Rectal smooth muscle tissue (tissue), 1 donor: Measurements from ENCODE around the gene GALM.
A peak's percentile ranks its signal among the peaks of the same experiment; 100 is the strongest.
"Not testable (repeated sequence)": the region's sequence is repeated elsewhere in the genome, so short reads cannot be mapped to it uniquely, and the experiment has no call there.

Source experiments
- H3K27ac ChIP-seq: one replicate; pipeline ENCODE4 v1.7.0; 2013; ENCODE audit warnings: low read depth, low read length, inconsistent platforms
- H3K27me3 ChIP-seq: one replicate; pipeline ENCODE4 v1.7.0; 2013; ENCODE audit warnings: low read length; ENCODE audit not compliant: control insufficient read depth, insufficient read depth
- H3K36me3 ChIP-seq: one replicate; pipeline ENCODE4 v1.7.0; 2013; ENCODE audit warnings: low read length; ENCODE audit not compliant: control insufficient read depth, insufficient read depth
- H3K4me1 ChIP-seq: one replicate; pipeline ENCODE4 v1.7.0; 2013; ENCODE audit warnings: low read length; ENCODE audit not compliant: control insufficient read depth, insufficient read depth
- H3K4me3 ChIP-seq: one replicate; pipeline ENCODE4 v1.7.0; 2013; ENCODE audit warnings: low read length
- H3K9ac ChIP-seq: one replicate; pipeline ENCODE4 v1.7.0; 2013; ENCODE audit warnings: low read length

GALM gene

GRCh38 chr2:38751596-38752410 lies 85.9 kb downstream of the GALM start:
- peaks cover 19% of the 10 kb centered on the region for H3K36me3 ChIP-seq
- H3K4me3 ChIP-seq, result peak overlapping the region; percentile 89
- no peaks in the 10 kb centered on the region for H3K27me3 ChIP-seq
- H3K4me1 ChIP-seq, result peaks cover 24% of the 10 kb centered on the region
- H3K27ac ChIP-seq, result peak overlapping the region; percentile 99
- peak overlapping the region; percentile 69 for H3K9ac ChIP-seq

GRCh38 chr2:38754049-38754448 lies 88.1 kb downstream of the GALM start:
- Histone ChIP-seq H3K9ac (no peak overlapping the region), H3K4me1 (peaks cover 10% of the 10 kb centered on the region), H3K36me3 (peaks cover under 1% of the 10 kb centered on the region), H3K27ac (no peak overlapping the region), H3K27me3 (no peaks in the 10 kb centered on the region), H3K4me3 (no peak overlapping the region)

GRCh38 chr2:38754506-38754905 lies 88.6 kb downstream of the GALM start:
- Histone ChIP-seq H3K4me1 (peaks cover 7% of the 10 kb centered on the region), H3K27me3 (no peaks in the 10 kb centered on the region), H3K36me3 (no peaks in the 10 kb centered on the region), H3K4me3 (no peak overlapping the region), H3K27ac (no peak overlapping the region), H3K9ac (no peak overlapping the region)

- not testable (repeated sequence) for H3K36me3 ChIP-seq, H3K27me3 ChIP-seq, H3K9ac ChIP-seq, H3K4me1 ChIP-seq, H3K4me3 ChIP-seq, H3K27ac ChIP-seq
Observed at GRCh38 chr2:38755891-38756290, 90.0 kb downstream of the GALM start.

DNA sequence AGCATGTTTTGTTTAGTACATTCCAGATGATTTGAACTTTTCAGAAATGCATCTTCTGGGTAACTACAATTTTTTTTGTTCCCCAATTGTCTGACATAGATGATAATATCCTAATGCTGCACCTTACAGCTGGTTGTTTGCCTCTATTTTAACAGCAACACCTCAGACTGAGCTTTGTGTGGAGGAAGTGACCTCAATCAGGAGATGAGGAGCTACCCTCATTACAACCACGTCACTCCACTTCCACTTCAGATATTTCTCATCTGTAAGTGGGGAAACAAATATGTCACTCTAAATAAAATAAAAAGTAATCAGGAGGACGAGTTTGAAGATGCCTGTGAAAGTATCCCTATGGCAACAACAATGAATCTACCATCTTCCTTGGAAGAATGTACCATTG lies 97.3 kb downstream of the GALM start:
- Histone ChIP-seq H3K9ac (no peak overlapping the region), H3K27me3 (no peaks in the 10 kb centered on the region), H3K36me3 (no peaks in the 10 kb centered on the region), H3K27ac (no peak overlapping the region), H3K4me1 (no peaks in the 10 kb centered on the region), H3K4me3 (no peak overlapping the region)

DNA sequence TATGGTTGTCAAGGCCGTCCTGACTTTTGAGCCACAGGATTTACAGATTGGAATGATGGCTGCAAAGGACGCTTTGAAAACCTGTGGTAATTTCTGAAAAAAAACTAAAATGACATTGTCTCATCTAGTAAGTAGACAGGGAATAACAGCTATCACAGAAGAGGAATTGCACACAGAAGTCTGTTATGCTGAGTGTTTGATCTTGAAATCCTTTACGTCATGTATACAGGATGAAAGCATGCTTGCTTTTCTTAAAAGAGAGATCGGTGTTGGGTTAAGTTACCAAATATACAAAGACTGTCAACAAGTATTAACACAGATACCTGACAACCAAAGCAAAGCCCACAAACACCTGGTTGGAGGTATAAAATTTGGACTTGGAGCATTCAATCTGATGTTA lies 97.8 kb downstream of the GALM start:
- H3K27me3 ChIP-seq, result no peaks in the 10 kb centered on the region
- no peak overlapping the region for H3K4me3 ChIP-seq
- no peaks in the 10 kb centered on the region for H3K4me1 ChIP-seq
- H3K9ac ChIP-seq, result no peak overlapping the region
- no peak overlapping the region for H3K27ac ChIP-seq
- no peaks in the 10 kb centered on the region for H3K36me3 ChIP-seq

GRCh38 chr2:38765149-38765548 lies 99.2 kb downstream of the GALM start:
- Histone ChIP-seq H3K4me1 (no peaks in the 10 kb centered on the region), H3K9ac (no peak overlapping the region), H3K36me3 (no peaks in the 10 kb centered on the region), H3K4me3 (no peak overlapping the region), H3K27ac (no peak overlapping the region), H3K27me3 (no peaks in the 10 kb centered on the region)

GRCh38 chr2:38765551-38765950 lies 99.6 kb downstream of the GALM start:
- Histone ChIP-seq H3K4me3 (no peak overlapping the region), H3K27ac (no peak overlapping the region)

DNA sequence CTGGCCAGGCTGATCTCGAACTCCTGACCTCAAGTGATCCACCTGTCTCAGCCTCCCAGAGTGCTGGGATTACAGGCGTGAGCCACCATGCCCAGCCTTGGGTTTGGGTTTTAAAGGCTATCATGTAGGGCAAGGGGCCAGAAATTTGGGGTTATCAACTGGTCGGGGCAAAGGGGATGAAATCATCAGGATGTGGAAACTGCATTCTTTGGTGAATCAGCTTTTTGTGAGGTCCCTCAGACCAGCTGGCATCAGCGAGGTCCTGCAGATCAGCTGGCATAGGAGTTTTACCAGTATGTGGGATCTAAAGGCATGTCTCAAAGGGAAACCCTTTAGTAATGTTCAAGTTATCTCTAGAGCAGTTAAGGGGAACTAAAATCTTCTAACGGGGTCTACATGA lies 105.7 kb downstream of the GALM start:
- Histone ChIP-seq H3K27me3 (no peaks in the 10 kb centered on the region), H3K27ac (no peak overlapping the region), H3K4me1 (no peaks in the 10 kb centered on the region), H3K36me3 (no peaks in the 10 kb centered on the region), H3K9ac (no peak overlapping the region), H3K4me3 (no peak overlapping the region)

More at GRCh38 chr2:38765551-38765950, 99.6 kb downstream of the GALM start:
- Histone ChIP-seq H3K4me1 (no peaks in the 10 kb centered on the region), H3K36me3 (no peaks in the 10 kb centered on the region), H3K9ac (no peak overlapping the region), H3K27me3 (no peaks in the 10 kb centered on the region)

- H3K27me3 ChIP-seq, result no peaks in the 10 kb centered on the region
- no peaks in the 10 kb centered on the region for H3K36me3 ChIP-seq
- H3K4me1 ChIP-seq, result no peaks in the 10 kb centered on the region
- no peak overlapping the region for H3K4me3 ChIP-seq
- no peak overlapping the region for H3K9ac ChIP-seq
- no peak overlapping the region for H3K27ac ChIP-seq
Observed at GRCh38 chr2:38775097-38775920, 109.4 kb downstream of the GALM start.

DNA sequence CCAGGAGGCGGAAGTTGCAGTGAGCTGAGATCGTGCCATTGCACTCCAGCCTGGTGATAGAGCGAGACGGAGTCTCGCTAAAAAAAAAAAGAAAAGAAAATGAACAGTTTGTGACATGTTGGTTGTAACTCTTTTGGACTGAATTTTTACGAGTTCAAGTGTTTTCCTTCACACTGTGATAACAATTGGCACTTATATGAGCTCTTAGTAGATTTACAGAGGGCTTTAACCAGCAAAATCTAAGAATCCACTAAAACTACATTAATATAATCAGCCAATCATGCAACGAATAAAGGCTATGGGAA lies 110.0 kb downstream of the GALM start:
- H3K27me3 ChIP-seq, result no peaks in the 10 kb centered on the region
- no peak overlapping the region for H3K27ac ChIP-seq
- no peak overlapping the region for H3K4me3 ChIP-seq
- H3K9ac ChIP-seq, result no peak overlapping the region
- no peaks in the 10 kb centered on the region for H3K4me1 ChIP-seq
- no peaks in the 10 kb centered on the region for H3K36me3 ChIP-seq

DNA sequence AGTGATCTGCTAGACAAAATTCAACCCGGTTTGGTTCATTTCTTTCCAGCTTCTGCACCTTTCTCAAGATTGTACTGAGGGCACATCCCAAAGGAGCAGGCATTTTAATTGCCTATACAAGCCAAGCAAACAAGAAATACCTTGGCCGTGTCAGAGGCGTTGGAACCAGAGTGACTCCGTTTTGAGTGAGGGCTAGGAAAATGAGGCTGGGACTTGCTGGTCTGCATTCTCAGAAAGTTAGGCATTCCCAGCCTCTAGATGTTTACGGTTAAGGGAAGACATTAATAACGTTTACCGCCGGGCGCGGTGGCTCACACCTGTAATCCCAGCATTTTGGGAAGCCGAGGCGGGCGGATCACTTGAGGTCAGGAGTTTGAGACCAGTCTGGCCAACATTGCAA lies 110.6 kb downstream of the GALM start:
- Histone ChIP-seq H3K27me3 (no peaks in the 10 kb centered on the region), H3K9ac (no peak overlapping the region), H3K36me3 (no peaks in the 10 kb centered on the region), H3K4me1 (no peaks in the 10 kb centered on the region), H3K27ac (no peak overlapping the region), H3K4me3 (no peak overlapping the region)

GRCh38 chr2:38778687-38779082 lies 112.8 kb downstream of the GALM start:
- peak overlapping the region; percentile 66 for H3K4me3 ChIP-seq
- no peaks in the 10 kb centered on the region for H3K4me1 ChIP-seq
- no peak overlapping the region for H3K9ac ChIP-seq
- H3K27ac ChIP-seq, result no peak overlapping the region
- H3K27me3 ChIP-seq, result no peaks in the 10 kb centered on the region
- H3K36me3 ChIP-seq, result no peaks in the 10 kb centered on the region
